RKO (cell line): ENCODE measurements around the gene NT5C3A.
A peak's percentile ranks its signal among the peaks of the same experiment; 100 is the strongest.
"Not testable (repeated sequence)": the region's sequence is repeated elsewhere in the genome, so short reads cannot be mapped to it uniquely, and the experiment has no call there.

Experiments
- DNase-seq: peaks from one replicate; pipeline ENCODE4 v3.0.0-alpha.2; 2016; ENCODE audit warnings: low spot score

NT5C3A gene

GRCh38 chr7:32979246-32979645, 83.3 kb downstream of the NT5C3A start:
- peak; percentile 35 for DNase-seq

- not testable (repeated sequence) for DNase-seq
These were observed 85.4 kb downstream of the NT5C3A start for GRCh38 chr7:32977159-32977558.

- not testable (repeated sequence) for DNase-seq
These were observed 90.6 kb downstream of the NT5C3A start for GRCh38 chr7:32971967-32972366.

GRCh38 chr7:32967268-32967582, 95.4 kb downstream of the NT5C3A start:
- not testable (repeated sequence) for DNase-seq

- DNase-seq = not testable (repeated sequence)
These were observed 95.9 kb downstream of the NT5C3A start for GRCh38 chr7:32966489-32967267.

- not testable (repeated sequence) for DNase-seq
These were observed 98.0 kb downstream of the NT5C3A start for GRCh38 chr7:32964461-32965159.
